GM18867 (cell line): ENCODE measurements around the gene SLC4A8.
A peak's percentile ranks its signal among the peaks of the same experiment; 100 is the strongest.
"Not testable (repeated sequence)": the region's sequence is repeated elsewhere in the genome, so short reads cannot be mapped to it uniquely, and the experiment has no call there.

Source experiments
- ATAC-seq: cut with Tn5 transposase; IDR thresholded peaks from one replicate; pipeline ENCODE4 v1.9.1; 2021; ENCODE audit warnings: mild to moderate bottlenecking, moderate library complexity; ENCODE audit not compliant: unreplicated experiment

Gene SLC4A8

GRCh38 chr12:51473947-51474346, 49.3 kb downstream of the SLC4A8 start:
- ATAC-seq, result no peak

GRCh38 chr12:51475543-51475942, 50.9 kb downstream of the SLC4A8 start:
- no peak for ATAC-seq

GRCh38 chr12:51480978-51481377, 56.3 kb downstream of the SLC4A8 start:
- no peak for ATAC-seq

GRCh38 chr12:51482929-51483697, 58.5 kb downstream of the SLC4A8 start:
- no peak for ATAC-seq

- ATAC-seq, result no peak
These were observed 59.5 kb downstream of the SLC4A8 start for GRCh38 chr12:51484119-51484518.

- ATAC-seq, result no peak
These were observed 63.6 kb downstream of the SLC4A8 start for GRCh38 chr12:51488281-51488680.

- ATAC-seq, result no peak
These were observed 68.7 kb downstream of the SLC4A8 start for GRCh38 chr12:51493281-51493680.

- no peak for ATAC-seq
These were observed 72.3 kb downstream of the SLC4A8 start for GRCh38 chr12:51496895-51497294.

GRCh38 chr12:51504851-51505250, 80.2 kb downstream of the SLC4A8 start:
- no peak for ATAC-seq

GRCh38 chr12:51505360-51506105, 80.9 kb downstream of the SLC4A8 start:
- ATAC-seq, result no peak

- ATAC-seq, result no peak
These were observed 82.5 kb downstream of the SLC4A8 start for GRCh38 chr12:51507178-51507577.

- ATAC-seq, result no peak
These were observed 83.7 kb downstream of the SLC4A8 start for GRCh38 chr12:51508285-51508684.

- ATAC-seq, result no peak
These were observed 87.1 kb downstream of the SLC4A8 start for GRCh38 chr12:51511546-51512260.

GRCh38 chr12:51512438-51512837, 87.8 kb downstream of the SLC4A8 start:
- no peak for ATAC-seq

GRCh38 chr12:51515037-51515436, 90.4 kb downstream of the SLC4A8 start:
- ATAC-seq, result not testable (repeated sequence)

- ATAC-seq, result no peak
These were observed 92.7 kb downstream of the SLC4A8 start for GRCh38 chr12:51517316-51517715.

- no peak for ATAC-seq
These were observed 93.2 kb downstream of the SLC4A8 start for GRCh38 chr12:51517800-51518199.

- peak; percentile 68 for ATAC-seq
These were observed 95.1 kb downstream of the SLC4A8 start for GRCh38 chr12:51519755-51520154.

GRCh38 chr12:51520576-51521325, 96.1 kb downstream of the SLC4A8 start:
- ATAC-seq, result no peak

GRCh38 chr12:51521554-51522276, 97.1 kb downstream of the SLC4A8 start:
- ATAC-seq, result no peak
